WERI-Rb-1 (cell line): ENCODE data around the gene FAM200C.

Experiments
- DNase-seq: peaks from one replicate; pipeline ENCODE4 v3.0.0-alpha.2; 2020
- H3K27ac ChIP-seq: fragments of 250-450 bp; sonication (Bioruptor Pico); 2 replicates; pipeline ENCODE4 v1.5.1; 2020; ENCODE audit warnings: mild to moderate bottlenecking, moderate library complexity
- H3K27me3 ChIP-seq: fragments of 250-450 bp; sonication (Bioruptor Pico); 2 replicates; pipeline ENCODE4 v1.5.1; 2021; ENCODE audit warnings: mild to moderate bottlenecking, low read depth, moderate library complexity; ENCODE audit not compliant: insufficient read depth, severe bottlenecking
- H3K36me3 ChIP-seq: fragments of 250-450 bp; sonication (Bioruptor Pico); 2 replicates; pipeline ENCODE4 v1.5.1; 2020; ENCODE audit warnings: mild to moderate bottlenecking, moderate library complexity
- H3K4me3 ChIP-seq: 2 replicates; pipeline ENCODE4 v1.5.1; 2011; ENCODE audit warnings: low read depth, mild to moderate bottlenecking, control low read depth, low read length
- H3K9me3 ChIP-seq: fragments of 250-450 bp; sonication (Bioruptor Pico); 2 replicates; pipeline ENCODE4 v1.5.1; 2021; ENCODE audit warnings: mild to moderate bottlenecking, moderate library complexity; ENCODE audit not compliant: severe bottlenecking
- TF ChIP-seq, protein P1 (sequence below): IDR thresholded peaks from 2 replicates; pipeline ENCODE4 v1.5.1; 2011; ENCODE audit warnings: low read depth, mild to moderate bottlenecking, control low read depth, inconsistent platforms, low read length

FAM200C gene

GRCh38 chr5:160376416-160376815 lies 23.4 kb downstream of the FAM200C start:
- TF ChIP-seq, protein P1, sequence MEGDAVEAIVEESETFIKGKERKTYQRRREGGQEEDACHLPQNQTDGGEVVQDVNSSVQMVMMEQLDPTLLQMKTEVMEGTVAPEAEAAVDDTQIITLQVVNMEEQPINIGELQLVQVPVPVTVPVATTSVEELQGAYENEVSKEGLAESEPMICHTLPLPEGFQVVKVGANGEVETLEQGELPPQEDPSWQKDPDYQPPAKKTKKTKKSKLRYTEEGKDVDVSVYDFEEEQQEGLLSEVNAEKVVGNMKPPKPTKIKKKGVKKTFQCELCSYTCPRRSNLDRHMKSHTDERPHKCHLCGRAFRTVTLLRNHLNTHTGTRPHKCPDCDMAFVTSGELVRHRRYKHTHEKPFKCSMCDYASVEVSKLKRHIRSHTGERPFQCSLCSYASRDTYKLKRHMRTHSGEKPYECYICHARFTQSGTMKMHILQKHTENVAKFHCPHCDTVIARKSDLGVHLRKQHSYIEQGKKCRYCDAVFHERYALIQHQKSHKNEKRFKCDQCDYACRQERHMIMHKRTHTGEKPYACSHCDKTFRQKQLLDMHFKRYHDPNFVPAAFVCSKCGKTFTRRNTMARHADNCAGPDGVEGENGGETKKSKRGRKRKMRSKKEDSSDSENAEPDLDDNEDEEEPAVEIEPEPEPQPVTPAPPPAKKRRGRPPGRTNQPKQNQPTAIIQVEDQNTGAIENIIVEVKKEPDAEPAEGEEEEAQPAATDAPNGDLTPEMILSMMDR, result no peak
- no peak overlapping the region for H3K4me3 ChIP-seq
- H3K9me3 ChIP-seq, result no peaks in the 10 kb centered on the region
- DNase-seq, result no peak
- no peaks in the 10 kb centered on the region for H3K36me3 ChIP-seq
- H3K27me3 ChIP-seq, result no peaks in the 10 kb centered on the region
- H3K27ac ChIP-seq, result no peak overlapping the region

DNA sequence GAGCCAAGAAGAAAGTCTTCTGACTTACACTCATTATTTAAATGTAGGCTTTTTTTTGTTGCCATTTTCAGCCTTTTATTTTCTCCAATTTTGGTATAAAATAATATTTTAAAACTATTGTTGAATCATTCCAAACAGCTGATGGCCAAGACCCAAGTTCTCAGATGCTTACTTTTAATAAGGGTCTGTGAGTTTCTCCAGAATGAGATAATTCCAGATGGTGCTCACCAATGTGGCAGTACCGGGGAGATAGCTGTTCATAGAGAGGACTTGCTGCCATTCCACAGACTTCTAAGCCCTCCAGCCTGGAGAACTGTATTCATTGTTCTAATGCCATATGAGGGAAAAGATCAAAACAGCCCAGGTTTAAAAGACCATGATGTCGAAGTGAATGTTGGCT lies 24.2 kb downstream of the FAM200C start:
- TF ChIP-seq, protein P1, result no peak
- no peaks in the 10 kb centered on the region for H3K27me3 ChIP-seq
- H3K9me3 ChIP-seq, result no peaks in the 10 kb centered on the region
- H3K27ac ChIP-seq, result no peak overlapping the region
- H3K36me3 ChIP-seq, result no peaks in the 10 kb centered on the region
- no peak overlapping the region for H3K4me3 ChIP-seq
- no peak for DNase-seq

GRCh38 chr5:160375166-160375565 lies 24.7 kb downstream of the FAM200C start:
- no peaks in the 10 kb centered on the region for H3K36me3 ChIP-seq
- no peak overlapping the region for H3K27ac ChIP-seq
- no peak for DNase-seq
- TF ChIP-seq, protein P1, result no peak
- H3K27me3 ChIP-seq, result no peaks in the 10 kb centered on the region
- H3K4me3 ChIP-seq, result no peak overlapping the region
- no peaks in the 10 kb centered on the region for H3K9me3 ChIP-seq

- Histone ChIP-seq H3K36me3 (no peaks in the 10 kb centered on the region), H3K27me3 (no peaks in the 10 kb centered on the region), H3K4me3 (no peak overlapping the region), H3K27ac (no peak overlapping the region), H3K9me3 (no peaks in the 10 kb centered on the region)
- DNase-seq, result no peak
- TF ChIP-seq, protein P1, result no peak
These were observed 28.6 kb downstream of the FAM200C start for GRCh38 chr5:160371294-160371693.

DNA sequence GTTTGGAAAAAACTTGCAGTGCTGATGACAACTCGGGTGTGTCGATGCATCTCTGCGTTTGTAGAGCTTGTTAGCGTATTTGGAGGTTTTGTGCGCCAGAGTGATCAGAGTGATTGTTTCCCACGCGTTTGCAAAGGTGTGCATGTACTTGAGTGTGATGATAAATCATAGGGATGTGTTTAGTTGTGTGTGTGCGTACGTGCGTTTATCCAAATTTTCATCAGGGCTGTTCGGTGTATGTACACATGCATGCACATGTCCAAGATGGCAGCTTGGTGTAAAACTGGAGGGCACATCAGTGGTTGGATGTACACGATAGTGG lies 29.2 kb downstream of the FAM200C start:
- Histone ChIP-seq H3K36me3 (no peaks in the 10 kb centered on the region), H3K27ac (no peak overlapping the region), H3K27me3 (no peaks in the 10 kb centered on the region), H3K4me3 (no peak overlapping the region), H3K9me3 (no peaks in the 10 kb centered on the region)
- TF ChIP-seq, protein P1, result no peak
- no peak for DNase-seq

DNA sequence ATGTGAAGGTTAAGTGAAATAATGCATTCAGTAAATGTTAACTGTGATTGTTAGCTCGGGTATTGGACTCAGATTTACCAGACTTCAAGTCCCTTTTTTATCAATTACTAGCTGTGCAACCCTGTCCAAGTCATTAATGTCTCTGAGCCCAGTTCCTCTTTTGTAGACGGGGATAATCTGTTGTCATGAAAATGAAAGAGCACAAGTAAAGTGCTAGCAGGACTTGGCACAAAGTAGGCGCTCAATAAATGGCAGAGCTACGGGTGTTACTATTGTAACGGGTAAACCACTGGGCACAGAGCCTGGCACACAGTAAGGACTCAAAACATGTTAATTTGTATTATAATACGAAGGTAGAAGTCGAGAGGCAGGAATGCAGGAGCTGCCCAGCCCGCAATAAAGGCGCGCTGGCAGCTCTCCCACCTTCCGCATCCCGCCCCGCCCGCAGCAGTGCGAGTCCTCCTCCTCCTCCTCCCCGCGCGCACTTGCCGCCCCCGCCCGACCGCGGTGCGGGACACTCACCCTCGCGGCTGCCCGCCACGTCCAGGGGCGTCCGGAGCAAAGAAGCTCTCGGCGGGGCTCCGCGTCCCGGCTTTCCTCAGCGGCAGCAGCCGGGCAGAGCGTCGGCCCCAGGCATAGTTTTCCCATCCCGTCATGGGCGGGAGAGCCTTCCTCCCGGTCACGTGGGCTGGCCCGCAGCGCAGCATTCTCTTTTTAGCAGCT lies 29.7 kb downstream of the FAM200C start, which contains the start of gene C1QTNF2:
C1QTNF2 (minus strand) TSS at position 637 of the 723 bp plus-strand sequence. CDS start 15,615 bp downstream, outside the sequence.
- Histone ChIP-seq H3K27me3 (no peaks in the 10 kb centered on the region), H3K9me3 (no peaks in the 10 kb centered on the region), H3K36me3 (no peaks in the 10 kb centered on the region), H3K4me3 (no peak within 1 kb of the TSS), H3K27ac (no peak within 1 kb of the TSS)
- TF ChIP-seq, protein P1, result no peak
- no peak for DNase-seq
